HG02981 (cell line): ENCODE measurements around the gene KHK.
A peak's percentile ranks its signal among the peaks of the same experiment; 100 is the strongest.
"Not testable (repeated sequence)": the region's sequence is repeated elsewhere in the genome, so short reads cannot be mapped to it uniquely, and the experiment has no call there.

Experiments used
- ATAC-seq: cut with Tn5 transposase; IDR thresholded peaks from one replicate; pipeline ENCODE4 v1.9.1; 2021; ENCODE audit warnings: mild to moderate bottlenecking, moderate library complexity; ENCODE audit not compliant: unreplicated experiment

KHK gene

DNA sequence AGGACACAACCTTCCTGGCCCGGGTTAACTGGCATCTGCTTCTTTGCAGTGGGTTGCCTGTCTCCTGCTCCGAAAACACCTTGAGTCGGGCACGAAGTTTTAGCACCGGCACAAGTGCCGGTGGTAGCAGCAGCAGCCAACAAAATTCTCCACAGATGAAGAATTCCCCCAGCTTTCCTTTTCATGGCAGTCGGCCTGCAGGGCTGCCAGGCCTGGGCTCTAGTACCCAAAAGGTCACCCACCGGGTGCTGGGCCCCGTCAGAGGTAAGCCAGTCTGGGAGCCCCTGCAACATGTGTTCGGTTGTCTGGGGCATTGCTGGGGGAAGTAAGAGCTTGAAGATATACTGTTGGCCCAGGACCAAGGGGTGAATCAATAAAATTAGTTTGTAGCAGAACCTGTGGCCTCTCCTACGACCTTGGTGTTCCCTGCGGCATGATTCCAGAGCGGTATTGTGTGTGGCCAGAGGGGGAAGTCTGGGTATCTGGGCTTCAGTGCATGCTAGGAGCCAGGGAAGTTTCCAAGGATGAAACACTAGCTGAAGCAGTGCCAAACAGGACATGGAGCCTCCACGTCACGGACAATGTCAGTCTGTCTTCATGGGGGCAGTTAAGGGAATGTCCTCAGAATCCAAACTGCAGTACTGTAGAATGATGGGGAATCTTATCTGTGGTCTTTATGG is 27.3 kb upstream of the KHK start:
- ATAC-seq: no peak

DNA sequence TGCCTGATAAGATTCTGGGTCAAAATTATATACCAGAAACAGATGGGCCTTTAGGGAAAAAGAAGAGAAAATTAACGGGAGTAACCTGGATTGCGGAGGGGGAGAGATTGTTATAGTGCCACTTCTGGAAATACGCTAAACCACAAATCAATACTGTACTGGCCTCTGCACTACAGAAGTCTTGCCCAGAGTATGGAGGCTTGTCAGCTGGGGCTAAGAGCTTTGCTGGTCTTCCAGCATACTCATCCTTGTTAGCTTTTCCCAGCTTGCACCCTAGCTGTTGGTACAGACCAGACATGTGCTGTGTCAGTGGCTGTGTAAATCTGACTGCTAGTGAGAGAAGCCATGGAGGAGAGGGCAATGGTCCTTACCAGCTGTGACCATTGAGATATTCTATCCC is 26.2 kb upstream of the KHK start:
- ATAC-seq: no peak

DNA sequence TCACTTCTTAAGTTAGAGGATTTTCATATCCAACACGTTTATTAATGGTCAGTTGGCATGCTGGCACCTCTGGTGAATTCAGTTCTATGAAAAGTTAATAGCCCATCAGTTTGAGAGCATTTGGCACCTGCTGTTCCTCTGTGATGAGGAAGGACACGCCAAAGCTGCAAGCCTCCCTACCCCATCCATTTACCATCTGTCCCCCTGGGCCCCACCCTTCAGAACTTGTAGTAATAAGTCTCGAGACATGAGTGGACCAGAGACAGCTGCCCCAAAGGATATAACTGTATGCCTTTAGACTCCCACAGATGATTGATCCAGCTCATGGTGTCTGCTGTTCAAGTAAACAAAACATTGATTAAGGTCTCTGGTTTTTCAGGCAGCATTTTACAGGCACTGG is 21.4 kb upstream of the KHK start:
- no peak for ATAC-seq

DNA sequence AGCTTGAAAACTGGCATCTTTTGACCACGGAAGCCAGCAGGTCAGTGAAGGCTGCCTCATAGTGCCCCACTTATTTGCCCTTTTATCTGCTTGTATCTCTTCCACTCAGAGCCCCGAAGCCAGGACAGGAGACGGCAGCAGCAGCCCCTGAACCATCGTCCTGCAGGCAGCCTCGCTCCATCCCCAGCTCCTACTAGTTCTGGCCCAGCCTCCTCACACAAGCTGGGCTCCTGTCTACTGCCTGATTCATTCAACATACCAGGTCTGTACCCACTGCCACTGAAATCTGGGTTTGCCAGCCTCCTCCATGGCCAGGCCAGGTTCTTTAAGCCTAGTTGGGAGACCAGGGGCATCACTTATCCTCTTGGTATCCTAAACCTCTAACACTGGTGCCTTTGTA is 19.2 kb upstream of the KHK start:
- no peak for ATAC-seq

DNA sequence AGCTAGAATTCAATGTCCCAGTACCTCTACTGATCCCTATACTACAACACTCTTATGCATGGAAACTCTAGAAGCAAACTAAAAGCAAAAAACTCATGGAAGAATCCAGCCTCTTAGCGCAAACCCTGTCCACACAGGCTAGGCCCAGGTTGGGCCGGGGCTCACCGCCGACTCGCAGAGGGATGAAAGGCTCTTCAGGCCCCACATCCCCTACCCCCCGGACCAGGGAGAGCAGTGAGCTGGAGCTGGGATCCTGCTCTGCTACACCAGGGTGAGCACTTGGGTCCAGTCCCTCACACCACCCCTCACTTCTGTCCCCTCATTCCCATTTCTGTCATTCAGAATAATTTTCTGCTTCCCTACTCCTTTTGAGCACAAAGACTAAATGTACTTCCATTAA is 17.1 kb upstream of the KHK start:
- no peak for ATAC-seq

DNA sequence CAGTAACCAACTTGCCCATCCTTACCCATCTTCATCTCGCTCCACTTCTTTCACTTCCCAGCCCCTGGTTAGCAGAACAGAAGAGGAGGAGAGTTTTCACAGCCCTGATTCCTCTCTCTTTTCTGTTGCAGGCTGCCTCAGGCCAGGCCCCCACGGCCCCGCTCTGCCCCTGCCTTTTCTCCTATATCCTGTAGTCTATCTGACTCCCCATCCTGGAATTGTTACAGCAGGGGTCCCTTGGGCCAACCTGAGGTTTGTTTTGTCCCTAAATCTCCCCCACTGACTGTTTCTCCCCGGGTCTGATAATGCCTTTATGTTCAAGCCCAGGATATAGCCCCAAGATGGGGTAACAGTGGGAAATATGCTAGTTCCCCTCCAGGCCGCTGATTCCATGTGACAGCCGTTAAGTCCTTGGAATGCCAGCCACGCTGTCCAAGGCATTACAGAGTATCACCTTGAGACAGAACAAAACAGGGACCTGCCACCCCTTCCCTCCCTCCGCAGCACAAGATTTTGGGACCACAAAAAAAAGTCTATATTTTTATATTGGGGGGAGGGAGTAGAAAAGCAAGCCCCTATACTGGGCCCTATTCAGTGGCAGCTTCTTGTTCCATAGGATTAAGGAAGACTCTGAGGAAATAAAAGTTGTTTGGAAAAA is 16.5 kb upstream of the KHK start:
- no peak for ATAC-seq

DNA sequence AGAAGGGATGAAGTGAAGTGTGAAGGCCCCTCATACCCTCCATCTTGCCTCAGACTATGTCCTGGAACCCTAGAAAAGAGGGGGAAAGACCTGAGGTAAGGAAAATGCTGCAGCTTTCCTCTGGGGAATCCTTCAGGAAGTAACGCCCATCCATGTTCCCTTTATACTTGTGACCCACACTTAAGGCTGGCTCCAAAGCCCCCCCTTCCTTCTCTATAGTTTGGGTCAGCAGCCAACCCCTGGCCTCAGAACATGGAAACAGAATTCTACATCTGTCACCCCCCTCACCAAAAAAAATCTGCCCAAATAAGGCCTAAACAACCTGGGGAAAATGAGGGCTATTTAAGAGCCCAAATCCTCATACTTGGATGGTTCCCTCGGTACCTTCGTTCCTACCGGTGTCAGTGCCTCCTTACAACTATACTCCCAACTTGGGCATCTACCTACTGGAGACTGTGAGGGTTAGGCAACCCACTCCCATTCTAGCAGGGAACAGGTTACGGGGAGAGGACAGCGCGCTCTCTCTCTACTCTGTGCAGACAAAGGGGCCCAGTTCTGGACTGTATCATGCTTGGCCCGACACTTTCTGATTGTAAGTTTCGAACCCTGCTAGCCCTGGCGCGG is 15.8 kb upstream of the KHK start:
- no peak for ATAC-seq

DNA sequence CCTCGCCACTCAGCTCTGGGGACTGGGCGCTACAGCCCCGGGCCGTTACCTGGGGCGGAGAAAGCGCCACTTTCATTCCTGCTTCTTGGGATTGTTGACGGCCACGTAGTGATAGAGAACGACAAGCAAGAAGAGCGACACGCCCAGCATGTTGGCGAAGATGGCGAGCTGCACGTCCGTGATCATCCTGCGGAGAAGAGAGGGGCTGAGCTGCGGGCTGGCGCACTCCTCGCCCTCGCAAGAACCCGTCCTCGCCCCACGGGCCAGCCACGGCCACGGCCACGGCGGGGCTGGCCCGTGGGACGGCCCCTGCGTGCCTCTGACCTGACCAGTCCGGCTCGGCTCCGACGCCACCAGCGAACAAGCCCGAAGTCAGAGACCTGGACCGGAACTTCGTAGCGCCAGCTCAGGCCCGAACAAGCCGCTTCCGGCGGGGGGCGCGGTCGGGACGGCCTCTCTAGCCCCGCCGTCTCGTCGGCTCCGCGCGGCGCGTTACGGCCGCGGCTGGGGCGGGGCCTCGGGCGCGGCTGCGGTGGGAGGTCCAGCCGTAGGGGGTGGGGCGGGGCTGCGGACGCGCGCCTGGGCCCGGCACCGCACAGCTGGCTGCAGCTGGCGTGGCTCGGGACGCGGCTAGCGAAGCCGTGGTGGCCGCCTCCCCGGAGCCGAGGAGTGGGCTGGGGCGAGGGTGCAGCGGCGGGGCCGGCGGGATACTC is 15.1 kb upstream of the KHK start, which contains the start of gene OST4:
Gene OST4 (minus strand): TSS at position 378 of the 713 bp plus-strand sequence.
- ATAC-seq: peak; percentile 86

DNA sequence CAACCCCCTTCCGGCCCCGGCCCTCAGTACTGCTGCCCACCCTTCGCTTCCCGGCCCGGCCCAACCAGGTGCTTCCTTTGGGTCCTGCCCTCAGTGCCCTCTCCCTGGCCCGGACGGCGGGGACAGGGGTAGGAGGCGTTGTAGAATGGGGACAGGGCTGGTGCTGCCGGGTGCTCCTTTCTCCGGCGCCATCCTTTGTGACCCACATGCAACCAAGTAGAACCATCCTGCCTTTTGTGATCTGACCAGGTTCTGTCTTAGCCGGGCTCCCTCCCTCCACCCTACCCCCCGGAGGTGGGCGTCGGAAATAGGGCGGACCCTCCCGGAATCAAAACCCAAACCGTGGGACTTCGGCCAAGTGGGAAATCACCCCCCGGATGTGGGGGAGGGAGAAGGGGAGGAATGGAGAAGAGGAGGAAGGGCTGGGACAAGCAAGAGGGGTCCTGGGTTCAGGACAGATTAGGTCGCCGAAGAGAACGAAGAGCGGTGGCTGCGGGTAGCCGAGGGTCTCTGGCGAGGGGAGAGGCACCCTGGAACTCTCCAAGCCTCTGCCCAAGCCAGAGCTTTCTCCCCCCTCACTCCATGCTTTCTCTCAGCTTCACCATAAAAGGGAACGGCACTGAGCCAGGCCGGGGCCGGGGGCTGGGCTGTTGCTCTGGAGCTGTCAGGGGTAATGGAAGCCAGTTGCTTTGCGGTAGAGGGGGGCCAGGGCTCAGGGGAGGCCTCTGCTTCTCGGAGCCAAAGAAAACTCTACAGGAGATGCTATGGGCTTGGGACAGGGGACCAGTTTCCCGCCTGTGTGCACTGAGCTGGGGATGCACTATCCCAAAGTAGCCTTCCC is 14.4 kb upstream of the KHK start:
- ATAC-seq: peak; percentile 14

DNA sequence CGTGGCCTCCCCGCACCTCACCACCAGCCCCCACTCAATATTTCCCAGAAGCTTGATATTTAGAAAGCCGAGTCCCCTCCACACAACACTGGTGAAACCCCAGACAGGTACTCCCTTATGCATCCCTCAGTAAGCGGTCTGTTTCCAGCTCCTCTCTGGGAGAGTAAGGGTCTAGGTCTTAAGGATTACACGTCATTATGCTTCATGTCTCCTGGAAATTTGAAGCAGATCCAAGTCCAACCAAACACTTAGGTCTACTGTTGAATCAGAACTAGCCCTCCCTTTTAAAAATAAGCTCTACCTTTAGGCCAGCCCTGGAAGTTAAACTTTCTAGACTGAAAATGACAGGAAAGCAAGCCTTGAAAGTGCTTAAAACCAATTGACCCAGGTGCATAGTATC is 13.7 kb upstream of the KHK start:
- ATAC-seq: no peak

DNA sequence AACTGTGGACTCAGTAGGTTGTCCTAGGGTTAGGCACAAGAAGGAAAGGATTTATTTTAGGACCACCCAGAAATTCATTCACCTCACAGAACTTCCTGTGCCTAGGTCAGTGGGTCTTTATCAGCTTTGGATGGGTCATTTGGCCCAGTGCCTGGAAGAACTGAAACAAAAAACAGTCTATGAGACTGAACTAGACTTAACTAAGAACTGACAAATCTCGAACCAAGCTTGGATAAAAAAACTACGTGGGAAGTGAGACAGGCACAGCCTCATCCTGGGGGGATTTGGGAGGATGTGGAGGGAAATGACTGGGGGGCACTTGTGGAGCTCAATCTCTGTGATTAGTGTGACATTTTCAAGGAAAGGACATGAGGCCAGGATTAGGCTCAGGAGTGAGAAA is 12.8 kb upstream of the KHK start:
- no peak for ATAC-seq

DNA sequence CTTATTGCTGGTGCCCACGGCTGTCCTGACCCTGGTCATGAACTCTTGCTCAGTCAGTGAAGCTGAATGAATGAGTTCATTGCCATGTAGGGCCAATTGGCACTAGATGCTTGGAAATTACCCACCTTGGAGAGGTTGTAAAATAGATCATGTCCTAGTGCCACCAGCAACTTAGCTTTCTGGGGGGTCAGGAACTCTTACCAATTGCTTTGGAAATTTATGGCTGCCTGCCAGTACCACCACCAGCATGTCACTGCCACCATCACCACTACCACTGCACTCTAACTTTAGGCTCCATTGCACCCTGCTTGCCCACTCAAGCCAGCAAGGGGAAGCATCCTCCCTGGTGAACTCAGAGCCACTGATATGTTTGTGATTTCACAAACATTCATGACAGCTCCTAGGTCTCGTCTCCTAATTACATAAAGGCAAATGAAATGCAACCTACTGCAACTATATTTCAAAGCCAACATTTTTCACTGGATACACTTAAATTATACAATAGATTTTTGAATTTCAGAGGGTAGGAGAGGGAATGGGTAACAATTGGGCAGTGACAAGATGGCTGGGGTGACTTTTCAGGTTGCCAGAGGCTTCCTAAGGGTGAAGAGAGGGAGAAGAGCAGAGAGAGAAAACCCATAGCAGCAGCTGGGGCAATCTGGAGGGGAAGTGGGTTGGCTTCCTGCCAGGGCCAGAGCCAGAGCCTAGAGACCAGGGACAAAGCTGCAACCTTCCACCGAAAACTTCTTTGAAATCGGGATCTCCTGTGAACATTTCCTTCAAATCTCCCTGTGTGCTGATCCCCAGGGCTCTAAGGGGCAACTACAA is 11.6 kb upstream of the KHK start:
- ATAC-seq: no peak

DNA sequence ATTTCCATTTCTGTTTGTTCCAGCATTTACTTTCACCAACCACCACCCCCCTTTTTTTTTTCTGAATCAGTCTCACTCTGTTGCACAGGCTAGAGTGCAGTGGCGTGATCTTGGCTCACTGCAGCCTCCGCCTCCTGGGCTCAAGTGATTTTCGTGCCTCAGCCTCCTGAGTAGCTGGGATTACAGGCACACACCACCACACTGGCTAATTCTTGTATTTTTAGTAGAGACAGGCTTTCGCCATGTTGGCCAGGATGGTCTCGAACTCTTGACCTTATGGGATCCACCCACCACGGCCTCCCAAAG is 11.1 kb upstream of the KHK start:
- ATAC-seq: not testable (repeated sequence)

DNA sequence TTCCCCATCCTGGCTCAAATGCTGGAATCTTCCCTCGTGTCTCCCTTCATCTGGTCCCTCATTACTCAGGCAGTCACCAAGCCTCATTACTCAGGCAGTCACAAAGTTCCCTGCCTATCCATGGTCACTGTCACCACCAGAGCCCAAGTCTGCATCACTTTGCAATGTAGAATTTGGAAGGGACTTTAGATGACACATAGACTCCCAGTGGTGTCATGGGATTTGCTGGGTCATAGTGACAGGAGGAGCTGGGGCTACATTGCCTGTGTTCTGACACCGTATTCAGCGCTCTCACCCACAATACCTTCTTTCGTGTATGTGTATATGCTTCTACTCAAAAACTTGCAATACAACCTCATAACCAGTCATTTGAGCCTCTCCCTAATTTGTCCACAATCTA is 10.2 kb upstream of the KHK start:
- ATAC-seq: no peak

DNA sequence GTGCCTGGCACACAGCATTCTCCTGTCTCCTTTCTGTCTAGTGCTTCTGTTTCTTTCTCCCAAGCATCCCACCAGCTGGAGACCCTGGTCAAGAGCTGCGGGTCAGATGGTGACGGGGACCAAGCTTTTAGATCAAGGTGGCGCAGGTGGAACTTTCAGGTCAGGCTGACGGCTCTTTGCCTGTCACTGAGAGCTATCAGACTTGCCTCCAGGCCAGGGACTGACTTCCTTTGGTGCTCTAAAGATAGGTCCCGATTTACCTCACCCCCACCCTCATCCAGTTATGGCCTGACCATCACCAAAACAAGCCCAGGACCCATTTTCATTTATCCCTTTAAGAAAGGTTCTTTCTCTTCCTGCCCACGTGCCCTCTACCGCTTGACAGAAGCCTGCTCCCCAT is 9.3 kb upstream of the KHK start:
- ATAC-seq: no peak

DNA sequence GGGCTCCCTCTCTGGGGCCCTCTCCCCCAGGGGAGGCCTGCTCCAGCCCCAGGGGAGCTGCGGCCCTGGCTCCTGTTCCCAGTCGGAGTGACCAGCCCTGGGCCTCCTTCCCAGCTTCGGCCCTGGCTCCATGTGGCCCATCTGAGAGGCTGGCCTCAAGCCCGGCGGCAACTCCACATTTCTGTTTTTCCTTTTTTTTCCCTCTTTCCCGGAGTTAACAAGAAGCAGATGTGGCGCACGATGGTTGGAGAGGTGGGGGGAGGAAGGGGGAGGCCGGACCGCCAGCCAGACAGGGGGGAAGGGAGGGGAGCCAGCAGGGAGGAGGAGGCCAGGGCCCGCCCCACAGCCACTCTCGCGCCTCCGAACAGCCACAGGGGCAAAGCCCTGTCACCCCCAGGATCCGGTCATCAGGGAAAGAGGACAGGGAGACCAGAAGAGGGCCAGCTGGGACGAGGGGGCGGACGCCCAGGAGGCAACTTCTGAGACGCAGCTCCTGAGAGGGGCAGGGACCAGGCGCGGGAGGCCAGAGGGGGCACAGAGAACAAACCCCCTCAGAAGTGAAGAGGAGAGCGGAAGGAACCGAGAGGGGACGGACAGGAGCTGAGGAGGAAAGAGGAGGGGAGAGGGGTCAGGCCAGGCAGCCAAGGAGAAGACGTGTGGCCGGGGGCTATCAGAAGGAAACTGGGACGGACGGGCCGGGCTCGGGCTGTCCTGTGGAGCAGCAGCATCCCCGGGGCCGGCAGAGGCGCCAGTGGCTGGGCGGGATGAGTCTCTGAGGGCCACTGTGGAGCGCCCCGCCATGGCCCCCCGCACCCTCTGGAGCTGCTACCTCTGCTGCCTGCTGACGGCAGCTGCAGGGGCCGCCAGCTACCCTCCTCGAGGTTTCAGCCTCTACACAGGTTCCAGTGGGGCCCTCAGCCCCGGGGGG is 8.0 kb upstream of the KHK start, which contains the start of gene EMILIN1:
Gene EMILIN1 (plus strand): TSS at position 349 of the 928 bp plus-strand sequence. CDS start 451 bp downstream, at position 800.
- no peak for ATAC-seq

DNA sequence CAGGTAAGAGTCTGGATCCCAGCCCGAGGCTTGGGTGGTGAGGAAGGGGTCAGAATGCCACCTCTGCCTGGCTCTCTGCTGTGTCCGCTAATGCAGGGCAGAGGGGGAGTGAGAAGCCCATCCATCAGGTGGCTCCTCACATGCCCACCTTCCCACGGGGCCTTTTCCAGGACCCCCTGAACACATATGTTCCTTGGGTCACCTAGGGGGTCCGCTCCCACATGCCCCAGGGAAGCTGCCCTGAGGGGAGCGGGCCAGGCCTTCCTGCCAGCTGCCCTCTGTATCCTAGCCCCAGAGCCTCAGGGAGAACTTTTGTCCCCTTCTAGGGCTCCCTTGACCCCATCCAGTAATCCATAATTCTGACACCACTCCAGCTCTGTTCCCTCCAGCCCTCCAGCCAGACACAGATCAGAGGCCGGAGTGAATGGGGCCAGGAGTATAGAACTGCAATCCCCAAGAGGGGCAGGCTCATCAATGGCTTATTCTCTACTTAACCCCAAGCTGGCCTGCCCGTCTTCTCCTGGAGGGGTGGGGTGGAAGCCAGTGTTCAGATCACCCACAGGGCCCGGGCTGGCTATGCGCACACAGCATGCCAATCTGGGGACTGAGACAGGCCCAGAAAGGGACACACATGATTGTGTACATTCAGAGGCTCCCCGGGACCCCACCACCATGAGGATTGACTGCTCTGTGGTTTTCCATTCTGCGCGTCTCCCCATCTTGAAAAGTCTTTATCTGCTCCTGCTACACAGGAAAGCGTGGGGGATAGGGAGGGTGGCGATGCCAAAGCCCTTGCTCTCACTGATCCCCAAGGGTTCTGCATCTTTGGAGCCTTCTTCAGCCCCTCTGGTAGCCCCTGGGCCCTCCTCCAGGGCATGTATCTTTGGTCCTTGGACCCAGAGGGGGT is 7.1 kb upstream of the KHK start:
- ATAC-seq: no peak

DNA sequence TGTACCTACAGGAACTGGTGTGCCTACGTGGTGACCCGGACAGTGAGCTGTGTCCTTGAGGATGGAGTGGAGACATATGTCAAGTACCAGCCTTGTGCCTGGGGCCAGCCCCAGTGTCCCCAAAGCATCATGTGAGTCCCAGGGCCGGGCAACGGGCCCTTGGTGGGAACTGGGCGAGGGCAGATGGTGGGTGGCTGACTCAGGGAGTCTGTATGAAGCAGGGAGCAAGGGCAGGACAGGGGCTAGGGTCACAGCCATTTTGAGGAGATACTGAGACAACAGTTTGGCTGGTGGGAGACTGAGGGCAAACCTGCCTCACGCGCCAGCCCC is 6.5 kb upstream of the KHK start:
- no peak for ATAC-seq
